Measurements from ENCODE around the gene BCL11B. TPM values are rescaled to one million over a fixed set of nuclear protein-coding genes. Genes with fewer than 3 reads are reported as not detected.

Gene BCL11B
- total and polyA plus RNA-seq, 2 of the 8 experiments (the other 6 are each of a cell fraction or from before 2014, with no cell fraction given), result 0.63 to 5.9 TPM

- no peak for TF ChIP-seq RAD21 (IDR thresholded peaks at IDR 0.05 in 1 of 2, conservative IDR thresholded peaks at IDR 0.05 in 1 of 2; ENCODE audit: low read depth in 2 of 2, low read length in 2 of 2)
- no peak for TF ChIP-seq EP300 (IDR thresholded peaks at IDR 0.05; ENCODE audit: borderline replicate concordance in 1 of 2, low read depth in 2 of 2, low read length in 2 of 2)
Measured at GRCh38 chr14:99171396-99171795, 100.6 kb downstream of the BCL11B start (continued).

Data from H1 (cell line).